Stomach (tissue), 9 donors: ENCODE results near the gene SYT8. TPM values are rescaled to one million over a fixed set of nuclear protein-coding genes. Genes with fewer than 3 reads are reported as not detected.
"Not testable (repeated sequence)": the region's sequence is repeated elsewhere in the genome, so short reads cannot be mapped to it uniquely, and the experiment has no call there.

Source experiments
- DNase-seq, 2 donors: peaks; one replicate each; pipeline versions ENCODE4 v3.0.0 to v3.0.0-alpha.2; 2013 to 2019
- H3K27ac ChIP-seq, 5 donors: fragments of 200-600 bp in 4 of 5; sonication (generic) in 4 of 5; one replicate each; pipeline ENCODE4 v1.5.1; 2013 to 2019; ENCODE audit warnings: mild to moderate bottlenecking in 1 of 5, moderate library complexity in 1 of 5
- H3K27me3 ChIP-seq, 3 donors: fragments of 200-600 bp; sonication (generic); one replicate each; pipeline ENCODE4 v1.5.1; 2017 to 2019; ENCODE audit warnings: mixed run types in 1 of 3
- H3K36me3 ChIP-seq, 4 donors: fragments of 200-600 bp; sonication (generic); 1 replicate in 3 of 4; 2 replicates in 1 of 4; pipeline ENCODE4 v1.5.1; 2016 to 2019
- H3K4me1 ChIP-seq, 4 donors: fragments of 200-600 bp; sonication (generic); one replicate each; pipeline ENCODE4 v1.5.1; 2016 to 2019
- H3K4me3 ChIP-seq, 4 donors: fragments of 200-600 bp; sonication (generic) in 3 of 4; one replicate each; pipeline ENCODE4 v1.5.1; 2016 to 2019; ENCODE audit warnings: mild to moderate bottlenecking in 1 of 4
- H3K9me3 ChIP-seq, 4 donors: fragments of 200-600 bp; sonication (generic); one replicate each; pipeline ENCODE4 v1.5.1; 2016 to 2019
- EP300 ChIP-seq: sonication (generic); formaldehyde crosslinking; IDR thresholded peaks from one replicate; pipeline ENCODE4 v1.6.1; 2017; ENCODE audit warnings: antibody characterized with exemption
- POLR2A ChIP-seq, 4 donors: fragments of 450-650 bp; IDR thresholded peaks; one replicate each; pipeline ENCODE4 v1.6.1; 2016; ENCODE audit warnings: antibody characterized with exemption in 4 of 4, control low read depth in 2 of 4, mild to moderate bottlenecking in 1 of 4, moderate library complexity in 1 of 4
- POLR2AphosphoS5 ChIP-seq, 3 donors: sonication (generic); formaldehyde crosslinking; IDR thresholded peaks; one replicate each; pipeline ENCODE4 v1.6.1; 2016; ENCODE audit warnings: antibody characterized with exemption in 3 of 3
- WGBS, 5 donors: extraction: QIAGEN DNeasy Blood & Tissue Kit in 3 of 5; methylation state at CpG; one replicate each; pipeline versions ENCODE4 v1.1.5 to v1.1.7; 2013 to 2018; 5-methylcytosine and 5-hydroxymethylcytosine counted together
- intact Hi-C: fragments of 100-400 bp; cut with DNase I; formaldehyde crosslinking; loops from one replicate; pipeline ENCODE4 v1.15.1; 2023; ENCODE audit warnings: low total_unique reads
- polyA plus RNA-seq, 3 donors: library from polyadenylated mRNA; stranded (reverse); fragments of 200-250 nt; gene quantifications; one replicate each; pipeline ENCODE4 v1.2.3, GENCODE V29; 2013
- total RNA-seq, 5 donors: library from RNA; depleted of rRNA; stranded (reverse); fragments of >200 nt; gene quantifications; one replicate each; pipeline versions ENCODE4 v1.1.0 to v1.2.3, GENCODE V29; 2014 to 2016
- TF ChIP-seq, protein P1 (sequence below), 7 experiments: fragments of 450-650 bp in 4 of 7; fragments of 200-600 bp in 3 of 7; sonication (generic) in 3 of 7; IDR thresholded peaks; one replicate each; pipeline ENCODE4 v1.5.1; 2016 to 2019; ENCODE audit warnings: antibody characterized with exemption in 7 of 7, control low read depth in 2 of 7, mild to moderate bottlenecking in 1 of 7
- donor health status: healthy with polysubstance abuse.
- donor health status: Bipolar disorder and iron deficiency.
- donor health status: healthy.

Gene SYT8
- total and polyA plus RNA-seq, 8 donors = 0.72 to 77.3 (median 2.7) TPM

DNA sequence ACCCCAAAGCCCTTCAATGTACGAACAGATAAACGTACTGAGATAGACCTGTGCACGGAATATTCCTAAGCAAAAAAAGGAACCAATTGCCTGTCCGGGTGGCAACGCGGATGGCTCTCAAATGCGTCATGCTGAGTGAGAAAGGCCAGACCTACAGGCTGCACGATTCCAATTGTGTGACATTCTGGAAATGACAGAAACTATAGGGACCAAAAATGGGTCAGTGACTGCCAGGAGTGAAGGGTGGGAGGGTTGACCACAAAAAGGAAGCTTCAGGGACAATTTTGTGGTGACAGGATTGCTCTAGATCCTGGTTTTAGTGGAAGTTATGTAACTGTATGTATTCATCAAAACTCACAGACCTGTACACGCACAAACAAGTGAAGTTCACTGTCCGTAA, 24.0 kb upstream of the SYT8 start:
- peaks cover 0 to 12% (median 0%) of the 10 kb centered on the region in 4 donors for H3K9me3 ChIP-seq
- intact Hi-C loops = no loop called here

DNA sequence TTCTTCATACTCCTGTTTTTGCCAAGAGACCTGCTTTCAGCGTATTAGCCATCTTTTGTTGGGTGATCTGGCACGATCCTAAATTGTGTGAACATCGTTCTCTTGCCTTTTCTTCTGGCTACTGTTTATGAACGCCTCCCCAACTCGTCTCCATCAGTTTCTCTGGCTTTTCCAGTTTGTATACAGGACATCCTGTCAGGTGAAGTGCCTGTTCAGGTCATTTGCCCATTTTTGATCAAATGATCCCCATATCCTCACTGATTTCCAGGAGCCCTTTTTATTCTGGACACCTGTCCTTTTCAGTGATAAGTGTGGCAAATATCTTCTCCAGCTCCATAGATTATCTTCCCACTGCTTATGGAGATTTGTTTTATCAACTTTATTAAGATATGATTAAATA, 22.5 kb upstream of the SYT8 start:
- Histone ChIP-seq H3K27me3 (peaks cover 0 to 9% (median 0%) of the 10 kb centered on the region in 3 donors), H3K36me3 (no peaks in the 10 kb centered on the region), H3K27ac (no peak overlapping the region), H3K4me1 (peaks cover 0 to 9% (median 4%) of the 10 kb centered on the region in 4 donors), H3K4me3 (no peak overlapping the region), H3K9me3 (peaks cover 0 to 12% (median 0%) of the 10 kb centered on the region in 4 donors)
- WGBS, 5 donors = 81 to 90% (median 87%) methylated on average over 5 of the region's 5 CpGs
- TF ChIP-seq POLR2AphosphoS5 (IDR thresholded peaks at IDR 0.05) (no peak), EP300 (no peak), POLR2A (IDR thresholded peaks at IDR 0.05) (no peak)
- TF ChIP-seq, protein P1, sequence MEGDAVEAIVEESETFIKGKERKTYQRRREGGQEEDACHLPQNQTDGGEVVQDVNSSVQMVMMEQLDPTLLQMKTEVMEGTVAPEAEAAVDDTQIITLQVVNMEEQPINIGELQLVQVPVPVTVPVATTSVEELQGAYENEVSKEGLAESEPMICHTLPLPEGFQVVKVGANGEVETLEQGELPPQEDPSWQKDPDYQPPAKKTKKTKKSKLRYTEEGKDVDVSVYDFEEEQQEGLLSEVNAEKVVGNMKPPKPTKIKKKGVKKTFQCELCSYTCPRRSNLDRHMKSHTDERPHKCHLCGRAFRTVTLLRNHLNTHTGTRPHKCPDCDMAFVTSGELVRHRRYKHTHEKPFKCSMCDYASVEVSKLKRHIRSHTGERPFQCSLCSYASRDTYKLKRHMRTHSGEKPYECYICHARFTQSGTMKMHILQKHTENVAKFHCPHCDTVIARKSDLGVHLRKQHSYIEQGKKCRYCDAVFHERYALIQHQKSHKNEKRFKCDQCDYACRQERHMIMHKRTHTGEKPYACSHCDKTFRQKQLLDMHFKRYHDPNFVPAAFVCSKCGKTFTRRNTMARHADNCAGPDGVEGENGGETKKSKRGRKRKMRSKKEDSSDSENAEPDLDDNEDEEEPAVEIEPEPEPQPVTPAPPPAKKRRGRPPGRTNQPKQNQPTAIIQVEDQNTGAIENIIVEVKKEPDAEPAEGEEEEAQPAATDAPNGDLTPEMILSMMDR (IDR thresholded peaks at IDR 0.05) = no peak
- DNase-seq = no peak
- intact Hi-C loops = no loop called here

More for the DNA sequence above, 24.0 kb upstream of the SYT8 start:
- H3K4me3 ChIP-seq = no peak overlapping the region
- TF ChIP-seq, protein P1 (IDR thresholded peaks at IDR 0.05) = no peak
- no peak for TF ChIP-seq POLR2AphosphoS5 (IDR thresholded peaks at IDR 0.05)
- no peak for TF ChIP-seq EP300
- TF ChIP-seq POLR2A (IDR thresholded peaks at IDR 0.05) = no peak
- no peaks in the 10 kb centered on the region for H3K36me3 ChIP-seq
- peaks cover 0 to 15% (median 6%) of the 10 kb centered on the region in 4 donors for H3K4me1 ChIP-seq
- H3K27me3 ChIP-seq = peaks cover 0 to 13% (median 0%) of the 10 kb centered on the region in 3 donors
- no peak overlapping the region for H3K27ac ChIP-seq
- no peak for DNase-seq
- 66 to 80% (median 78%) methylated on average over 10 of the region's 10 CpGs for WGBS, 5 donors

DNA sequence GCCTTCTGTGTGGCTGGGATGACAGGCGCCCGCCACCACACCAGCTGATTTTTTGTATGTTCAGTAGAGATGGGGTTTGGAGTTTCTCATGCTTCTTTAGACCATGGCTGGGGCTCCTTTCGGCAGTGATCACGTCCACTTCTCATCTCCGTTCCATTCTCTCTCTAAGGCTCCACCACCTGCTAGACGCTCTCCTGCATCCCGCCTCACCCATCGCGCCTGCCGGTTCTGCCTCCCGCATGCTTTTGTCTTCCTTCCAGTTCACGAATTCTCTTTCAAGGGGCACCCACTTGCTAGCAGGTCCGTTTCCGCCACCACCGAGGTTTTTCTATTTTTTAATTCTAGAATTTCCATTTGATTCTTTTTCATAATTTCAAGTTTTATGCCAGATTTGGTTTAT, 22.0 kb upstream of the SYT8 start:
- intact Hi-C loops = no loop called here
- peaks cover 0 to 9% (median 0%) of the 10 kb centered on the region in 3 donors for H3K27me3 ChIP-seq
- peaks cover 0 to 12% (median 1%) of the 10 kb centered on the region in 4 donors for H3K9me3 ChIP-seq
- H3K4me1 ChIP-seq = peaks cover 0 to 5% (median 1%) of the 10 kb centered on the region in 4 donors
- no peaks in the 10 kb centered on the region for H3K36me3 ChIP-seq
- TF ChIP-seq POLR2A (IDR thresholded peaks at IDR 0.05) = no peak
- no peak for TF ChIP-seq EP300
- no peak for TF ChIP-seq POLR2AphosphoS5 (IDR thresholded peaks at IDR 0.05)
- no peak overlapping the region for H3K4me3 ChIP-seq
- DNase-seq = no peak
- WGBS, 5 donors = 81 to 94% (median 92%) methylated on average over 15 of the region's 15 CpGs
- no peak overlapping the region for H3K27ac ChIP-seq

DNA sequence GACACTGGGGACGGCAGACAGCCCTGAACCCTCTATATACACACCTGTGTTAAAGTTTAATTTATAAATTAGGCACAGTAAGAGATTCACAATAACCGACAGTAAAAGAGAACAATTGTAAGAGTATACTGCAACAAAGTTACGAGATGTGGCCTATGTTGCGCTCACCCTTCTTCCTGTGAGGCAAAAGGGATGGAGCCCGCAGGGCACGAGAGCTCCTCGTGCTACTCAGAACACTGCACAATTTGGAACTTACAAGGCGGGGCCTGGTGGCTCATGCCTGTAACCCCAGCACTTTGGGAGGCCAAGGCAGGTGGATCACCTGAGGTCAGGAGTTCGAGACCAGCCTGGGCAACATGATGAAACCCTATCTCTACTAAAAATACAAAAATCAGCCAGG, 21.4 kb upstream of the SYT8 start:
- H3K9me3 ChIP-seq = peaks cover 0 to 14% (median 6%) of the 10 kb centered on the region in 4 donors
- DNase-seq, intact Hi-C loops, H3K27me3 ChIP-seq, H3K4me1 ChIP-seq, H3K36me3 ChIP-seq, H3K27ac ChIP-seq, H3K4me3 ChIP-seq: not testable (repeated sequence)
- WGBS, 5 donors = 85 to 94% (median 86%) methylated on average over 9 of the region's 9 CpGs

DNA sequence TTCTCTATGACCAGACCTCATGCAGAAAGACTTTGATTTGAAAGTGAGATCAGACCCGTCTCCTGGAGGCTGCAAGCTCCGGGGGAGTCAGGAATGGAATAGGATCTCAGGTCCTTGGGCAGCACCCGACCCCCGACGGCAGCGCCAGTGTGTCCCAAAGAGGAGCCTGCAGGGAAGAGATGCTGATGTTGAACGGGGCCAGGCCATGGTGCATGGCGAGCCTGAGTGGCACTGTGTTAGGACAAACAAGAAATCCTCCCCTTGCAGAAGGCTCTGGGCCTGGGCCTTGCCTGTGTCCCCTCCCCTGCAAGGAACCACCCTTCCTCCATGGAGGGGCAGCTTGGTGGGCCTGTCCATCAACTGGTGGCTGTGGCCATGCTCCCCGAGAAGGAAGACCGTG, 20.1 kb upstream of the SYT8 start:
- Histone ChIP-seq H3K4me3 (no peak overlapping the region), H3K27me3 (peaks cover 0 to 9% (median 0%) of the 10 kb centered on the region in 3 donors), H3K27ac (no peak overlapping the region), H3K9me3 (peaks cover 0 to 24% (median 18%) of the 10 kb centered on the region in 4 donors), H3K36me3 (no peaks in the 10 kb centered on the region), H3K4me1 (no peaks in the 10 kb centered on the region)
- 72 to 91% (median 87%) methylated on average over 10 of the region's 10 CpGs for WGBS, 5 donors
- DNase-seq = no peak
- TF ChIP-seq POLR2A (IDR thresholded peaks at IDR 0.05) = no peak
- TF ChIP-seq POLR2AphosphoS5 (IDR thresholded peaks at IDR 0.05) = no peak
- TF ChIP-seq EP300 = no peak
- TF ChIP-seq, protein P1 (IDR thresholded peaks at IDR 0.05) = no peak
- intact Hi-C loops = no loop called here
